ENCODE measurements around the gene BRAF.

The BRAF gene

DNA sequence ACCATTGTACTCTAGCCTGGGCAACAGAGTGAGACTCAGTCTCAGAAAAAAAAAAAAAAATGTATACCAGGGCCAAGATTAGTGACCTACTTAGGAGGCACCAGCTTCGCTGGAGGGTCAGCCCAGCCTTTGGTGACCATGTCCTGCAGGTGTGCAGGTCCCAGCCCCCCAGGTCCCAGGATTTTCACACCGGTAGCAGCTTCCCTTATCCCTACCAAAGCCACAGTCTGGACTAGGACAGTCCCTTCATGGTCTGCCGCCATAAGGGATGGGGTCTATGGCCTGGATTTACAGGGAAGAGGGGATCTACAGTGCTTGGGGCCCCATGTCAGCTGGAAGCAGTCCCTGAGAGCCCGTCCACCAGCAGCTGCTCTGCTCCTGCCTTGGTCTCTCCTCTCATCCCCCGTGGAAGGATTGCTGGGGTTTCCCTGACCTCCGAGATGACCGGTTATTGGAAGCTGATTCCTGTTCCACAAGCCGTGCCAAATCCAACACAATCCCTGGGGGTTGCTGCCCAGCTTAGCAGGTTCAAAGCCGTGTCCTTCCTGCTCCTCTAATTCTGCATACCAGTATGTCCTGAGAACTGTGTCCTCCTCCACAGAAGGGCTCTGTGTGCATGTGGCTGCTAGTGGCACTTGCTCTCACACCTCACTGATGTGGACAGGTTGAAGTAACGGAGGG lies 239.2 kb downstream of the BRAF start:
- TF ChIP-seq, protein P1, sequence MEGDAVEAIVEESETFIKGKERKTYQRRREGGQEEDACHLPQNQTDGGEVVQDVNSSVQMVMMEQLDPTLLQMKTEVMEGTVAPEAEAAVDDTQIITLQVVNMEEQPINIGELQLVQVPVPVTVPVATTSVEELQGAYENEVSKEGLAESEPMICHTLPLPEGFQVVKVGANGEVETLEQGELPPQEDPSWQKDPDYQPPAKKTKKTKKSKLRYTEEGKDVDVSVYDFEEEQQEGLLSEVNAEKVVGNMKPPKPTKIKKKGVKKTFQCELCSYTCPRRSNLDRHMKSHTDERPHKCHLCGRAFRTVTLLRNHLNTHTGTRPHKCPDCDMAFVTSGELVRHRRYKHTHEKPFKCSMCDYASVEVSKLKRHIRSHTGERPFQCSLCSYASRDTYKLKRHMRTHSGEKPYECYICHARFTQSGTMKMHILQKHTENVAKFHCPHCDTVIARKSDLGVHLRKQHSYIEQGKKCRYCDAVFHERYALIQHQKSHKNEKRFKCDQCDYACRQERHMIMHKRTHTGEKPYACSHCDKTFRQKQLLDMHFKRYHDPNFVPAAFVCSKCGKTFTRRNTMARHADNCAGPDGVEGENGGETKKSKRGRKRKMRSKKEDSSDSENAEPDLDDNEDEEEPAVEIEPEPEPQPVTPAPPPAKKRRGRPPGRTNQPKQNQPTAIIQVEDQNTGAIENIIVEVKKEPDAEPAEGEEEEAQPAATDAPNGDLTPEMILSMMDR (IDR thresholded peaks at IDR 0.05; ENCODE audit: low read depth, low read length) = no peak
- H3K4me3 ChIP-seq (ENCODE audit: low read depth, low read length) = no peak overlapping the region

GRCh38 chr7:140684066-140684950 lies 240.4 kb downstream of the BRAF start:
- no peak overlapping the region for H3K4me3 ChIP-seq (ENCODE audit: low read depth, low read length)
- TF ChIP-seq, protein P1 (IDR thresholded peaks at IDR 0.05; ENCODE audit: low read depth, low read length) = no peak

DNA sequence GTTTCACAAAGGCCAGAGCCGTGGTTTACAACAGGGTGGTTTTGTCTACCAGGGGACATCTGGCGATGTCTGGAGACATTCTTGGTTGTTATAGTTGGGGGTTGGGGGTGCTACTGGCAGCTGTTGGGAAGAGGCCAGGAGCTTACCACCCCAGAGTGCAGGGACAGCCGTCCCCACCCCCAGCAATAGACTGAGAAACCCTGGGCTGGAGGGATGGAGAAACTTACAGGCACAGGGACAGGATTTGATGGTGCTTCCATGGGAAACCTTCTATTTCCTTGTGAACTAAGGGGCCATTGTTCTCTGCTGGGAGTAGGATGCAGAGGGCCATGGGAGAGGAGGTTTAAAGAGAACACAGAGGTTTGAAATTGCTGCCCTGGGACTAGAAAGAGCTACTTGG lies 241.1 kb downstream of the BRAF start:
- no peak overlapping the region for H3K4me3 ChIP-seq (ENCODE audit: low read depth, low read length)
- TF ChIP-seq, protein P1 (IDR thresholded peaks at IDR 0.05; ENCODE audit: low read depth, low read length) = no peak

DNA sequence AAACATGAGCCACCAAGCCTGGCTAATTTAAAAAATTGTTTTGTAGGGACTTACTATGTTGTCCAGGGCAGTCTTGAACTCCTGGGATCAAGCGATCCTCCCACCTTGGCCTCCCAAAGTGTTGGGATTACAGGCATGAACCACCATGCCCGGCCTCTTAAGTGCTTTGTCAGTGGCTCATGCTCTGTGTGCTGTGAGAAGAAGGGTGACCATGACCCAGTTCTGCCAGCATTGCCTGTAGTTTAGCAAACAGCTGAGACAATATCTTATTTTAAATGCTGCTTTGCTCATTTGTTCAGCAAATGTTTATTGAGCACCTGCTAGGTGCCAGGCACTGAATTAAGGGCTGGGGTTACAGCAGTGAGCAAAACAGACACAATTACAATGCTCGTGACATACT lies 243.0 kb downstream of the BRAF start:
- H3K4me3 ChIP-seq (ENCODE audit: low read depth, low read length) = no peak overlapping the region
- TF ChIP-seq, protein P1 (IDR thresholded peaks at IDR 0.05; ENCODE audit: low read depth, low read length) = no peak

DNA sequence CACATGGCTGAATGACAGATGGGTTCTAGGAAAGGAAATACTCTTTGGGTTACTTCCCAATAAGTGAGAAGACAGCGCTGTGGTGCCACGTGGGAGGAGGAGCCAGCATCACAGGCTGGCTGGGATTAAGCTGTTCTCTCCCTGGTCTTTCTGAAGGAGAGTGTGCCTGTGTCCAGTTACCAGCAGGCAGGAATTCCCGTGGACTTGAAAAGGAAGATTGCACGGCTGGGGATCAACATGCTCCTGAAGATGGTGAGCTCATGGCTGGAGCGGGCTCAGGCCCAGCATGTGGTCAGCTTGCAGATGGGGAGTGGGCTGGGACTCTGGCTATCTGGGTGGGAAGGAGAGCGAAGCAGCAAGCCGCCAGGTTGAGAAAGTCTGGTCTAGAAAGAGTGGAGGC lies 243.8 kb downstream of the BRAF start:
- TF ChIP-seq, protein P1 (IDR thresholded peaks at IDR 0.05; ENCODE audit: low read depth, low read length) = no peak
- no peak overlapping the region for H3K4me3 ChIP-seq (ENCODE audit: low read depth, low read length)

GRCh38 chr7:140679186-140679585 lies 245.5 kb downstream of the BRAF start:
- TF ChIP-seq, protein P1 (IDR thresholded peaks at IDR 0.05; ENCODE audit: low read depth, low read length) = no peak

DNA sequence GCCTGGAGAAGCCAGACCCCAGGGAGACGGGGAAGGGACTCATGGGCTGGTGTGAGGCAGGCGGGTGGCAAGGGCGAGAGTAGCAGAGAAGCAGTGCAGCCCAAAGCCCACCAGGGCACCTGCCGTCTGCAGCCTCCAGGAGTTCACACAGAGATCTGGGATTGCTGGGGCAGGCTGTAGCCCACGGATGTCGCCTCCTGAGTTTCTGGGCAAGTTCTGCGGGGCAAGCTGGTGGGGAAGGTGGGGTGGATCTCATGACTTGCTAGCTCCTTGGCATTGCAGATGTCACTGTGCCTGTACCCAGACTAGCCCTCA lies 246.0 kb downstream of the BRAF start:
- H3K4me3 ChIP-seq (ENCODE audit: low read depth, low read length) = no peak overlapping the region
- TF ChIP-seq, protein P1 (IDR thresholded peaks at IDR 0.05; ENCODE audit: low read depth, low read length) = no peak

More at GRCh38 chr7:140679186-140679585, 245.5 kb downstream of the BRAF start:
- no peak overlapping the region for H3K4me3 ChIP-seq (ENCODE audit: low read depth, low read length)

Measured in WI38 (cell line).